Tibial nerve (tissue), 3 donors: ENCODE measurements around the gene FOXF1.

Experiments
- POLR2A ChIP-seq, 2 donors: fragments of 450-650 bp; IDR thresholded peaks; one replicate each; pipeline ENCODE4 v1.6.1; 2017; ENCODE audit warnings: antibody characterized with exemption in 2 of 2, mild to moderate bottlenecking in 2 of 2, moderate library complexity in 2 of 2
- TF ChIP-seq, protein P1 (sequence below), 5 experiments: fragments of 200-600 bp in 3 of 5; fragments of 450-650 bp in 2 of 5; sonication (generic) in 3 of 5; IDR thresholded peaks; one replicate each; pipeline ENCODE4 v1.5.1; 2016 to 2019; ENCODE audit warnings: antibody characterized with exemption in 5 of 5, mild to moderate bottlenecking in 3 of 5, moderate library complexity in 2 of 5

DNA sequence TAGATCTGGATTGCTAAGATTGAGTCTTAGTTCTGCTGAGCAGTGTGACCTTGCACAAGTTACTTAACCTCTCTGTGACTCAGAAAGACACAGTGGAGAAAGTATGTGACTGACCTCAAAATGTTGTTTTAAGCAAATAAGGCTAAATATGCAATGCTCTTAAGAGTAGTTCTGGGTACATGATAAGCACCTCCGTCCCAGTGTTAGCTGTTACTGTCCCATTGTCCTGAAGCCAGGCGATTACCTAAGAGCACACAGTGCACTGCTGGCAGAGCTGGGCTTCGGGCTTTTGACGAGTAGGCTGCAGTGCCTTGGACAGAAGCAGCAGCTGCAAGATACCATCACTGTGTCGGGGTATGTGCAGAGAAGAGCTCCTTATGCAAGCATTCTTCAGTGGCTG, 32.7 kb upstream of the FOXF1 start:
- TF ChIP-seq, protein P1, sequence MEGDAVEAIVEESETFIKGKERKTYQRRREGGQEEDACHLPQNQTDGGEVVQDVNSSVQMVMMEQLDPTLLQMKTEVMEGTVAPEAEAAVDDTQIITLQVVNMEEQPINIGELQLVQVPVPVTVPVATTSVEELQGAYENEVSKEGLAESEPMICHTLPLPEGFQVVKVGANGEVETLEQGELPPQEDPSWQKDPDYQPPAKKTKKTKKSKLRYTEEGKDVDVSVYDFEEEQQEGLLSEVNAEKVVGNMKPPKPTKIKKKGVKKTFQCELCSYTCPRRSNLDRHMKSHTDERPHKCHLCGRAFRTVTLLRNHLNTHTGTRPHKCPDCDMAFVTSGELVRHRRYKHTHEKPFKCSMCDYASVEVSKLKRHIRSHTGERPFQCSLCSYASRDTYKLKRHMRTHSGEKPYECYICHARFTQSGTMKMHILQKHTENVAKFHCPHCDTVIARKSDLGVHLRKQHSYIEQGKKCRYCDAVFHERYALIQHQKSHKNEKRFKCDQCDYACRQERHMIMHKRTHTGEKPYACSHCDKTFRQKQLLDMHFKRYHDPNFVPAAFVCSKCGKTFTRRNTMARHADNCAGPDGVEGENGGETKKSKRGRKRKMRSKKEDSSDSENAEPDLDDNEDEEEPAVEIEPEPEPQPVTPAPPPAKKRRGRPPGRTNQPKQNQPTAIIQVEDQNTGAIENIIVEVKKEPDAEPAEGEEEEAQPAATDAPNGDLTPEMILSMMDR (IDR thresholded peaks at IDR 0.05): no peak
- no peak for TF ChIP-seq POLR2A (IDR thresholded peaks at IDR 0.05)
